Keratinocyte (primary cell): ENCODE measurements around the gene ATP2B1. TPM values are rescaled to one million over a fixed set of nuclear protein-coding genes. Genes with fewer than 3 reads are reported as not detected.

Experiments
- DNase-seq: peaks from one replicate; pipeline ENCODE4 v3.0.0-alpha.2; 2011; ENCODE audit warnings: low read depth, missing footprints, low spot score
- FAIRE-seq: peaks from 2 replicates; lab custom pipeline; 2011; peaks lifted over from hg19 to GRCh38; lab: Jason Lieb, UNC
- H2AFZ ChIP-seq: 2 replicates; pipeline ENCODE4 v1.6.0; 2012; ENCODE audit warnings: low read length, control low read depth, inconsistent platforms; ENCODE audit not compliant: control insufficient read depth
- H3K27ac ChIP-seq: 2 replicates; pipeline ENCODE4 v1.5.1; 2011; ENCODE audit warnings: low read length; ENCODE audit not compliant: control insufficient read depth, insufficient read depth
- H3K27me3 ChIP-seq: 3 replicates; pipeline ENCODE4 v1.6.0; 2011; ENCODE audit warnings: low read length; ENCODE audit not compliant: control insufficient read depth, insufficient read depth; ENCODE audit errors: extremely low read depth
- H3K36me3 ChIP-seq, 2 experiments: 2 replicates in 1 of 2; 3 replicates in 1 of 2; pipeline ENCODE4 v1.5.1; 2011; ENCODE audit warnings: low read length in 2 of 2, mild to moderate bottlenecking in 1 of 2; ENCODE audit not compliant: control insufficient read depth in 2 of 2, insufficient read depth in 2 of 2; ENCODE audit errors: extremely low read depth in 1 of 2
- H3K4me1 ChIP-seq: 3 replicates; pipeline ENCODE4 v1.5.1; 2011; ENCODE audit warnings: low read length; ENCODE audit not compliant: control insufficient read depth, insufficient read depth; ENCODE audit errors: extremely low read depth
- H3K4me2 ChIP-seq: 3 replicates; pipeline ENCODE4 v1.6.0; 2011; ENCODE audit warnings: low read depth, low read length; ENCODE audit not compliant: control insufficient read depth, insufficient read depth; ENCODE audit errors: extremely low read depth
- H3K4me3 ChIP-seq, 3 experiments: fragments of 200-600 bp in 1 of 3; sonication (generic) in 1 of 3; 2 replicates in 2 of 3; 3 replicates in 1 of 3; pipeline ENCODE4 v1.5.1; 2011 to 2016; ENCODE audit warnings: low read length in 3 of 3, mild to moderate bottlenecking in 3 of 3, control low read depth in 2 of 3, inconsistent platforms in 1 of 3, low read depth in 1 of 3, mixed read lengths in 1 of 3, mixed run types in 1 of 3, moderate library complexity in 1 of 3; ENCODE audit not compliant: control insufficient read depth in 2 of 3, insufficient read depth in 2 of 3; ENCODE audit errors: extremely low read depth in 1 of 3
- H3K79me2 ChIP-seq: 2 replicates; pipeline ENCODE4 v1.6.0; 2012; ENCODE audit warnings: low read length; ENCODE audit not compliant: control insufficient read depth, insufficient read depth
- H3K9ac ChIP-seq: 3 replicates; pipeline ENCODE4 v1.6.0; 2011; ENCODE audit warnings: low read length; ENCODE audit not compliant: control insufficient read depth, insufficient read depth; ENCODE audit errors: extremely low read depth
- H3K9me1 ChIP-seq: 3 replicates; pipeline ENCODE4 v1.6.0; 2011; ENCODE audit warnings: low read length; ENCODE audit not compliant: control insufficient read depth, insufficient read depth; ENCODE audit errors: extremely low read depth
- H3K9me3 ChIP-seq: 2 replicates; pipeline ENCODE4 v1.5.1; 2012; ENCODE audit warnings: low read depth, low read length; ENCODE audit not compliant: control insufficient read depth
- H4K20me1 ChIP-seq: 3 replicates; pipeline ENCODE4 v1.6.0; 2011; ENCODE audit warnings: low read length; ENCODE audit not compliant: control insufficient read depth, insufficient read depth; ENCODE audit errors: extremely low read depth
- CTCF ChIP-seq, 3 experiments: IDR thresholded peaks in 1 of 3; conservative IDR thresholded peaks in 1 of 3; optimal IDR thresholded peaks in 1 of 3; 2 replicates in 2 of 3; 3 replicates in 1 of 3; pipeline versions ENCODE3 to v1.5.1; 2011; ENCODE audit warnings: low read length in 3 of 3, mild to moderate bottlenecking in 3 of 3, moderate library complexity in 2 of 3, control low read depth in 1 of 3, inconsistent platforms in 1 of 3; ENCODE audit not compliant: insufficient read depth in 2 of 3; ENCODE audit errors: extremely low read depth in 1 of 3
- EZH2 ChIP-seq: IDR thresholded peaks from one replicate; pipeline ENCODE4 v1.6.1; 2012; ENCODE audit warnings: inconsistent platforms, mild to moderate bottlenecking, low read length, moderate library complexity
- dilution Hi-C: fragments of 300-500 bp; cut with MboI; formaldehyde crosslinking; loops from one replicate; pipeline ENCODE4 v1.7.0; 2020; ENCODE audit warnings: low sequenced_read_pairs; ENCODE audit not compliant: extremely low pct_ligation_motif_present
- polyA plus RNA-seq, 5 experiments: library from polyadenylated mRNA; depleted of rRNA in 3 of 5; stranded (reverse) in 3 of 5; stranded (forward) in 1 of 5; unstranded in 1 of 5; fragments of >200 nt; gene quantifications; 1 replicate in 1 of 5; 2 replicates in 3 of 5; 3 replicates in 1 of 5; pipeline versions ENCODE4 v1.2.1 to v1.2.3, GENCODE V29; 2011 to 2012; ENCODE audit warnings: missing spikeins in 2 of 5, low read depth in 1 of 5, low replicate concordance in 1 of 5

ATP2B1 gene
- polyA plus RNA-seq, 1 donor (not counting 4 experiments of a cell fraction or from before 2014, with no cell fraction given) = 24.6 TPM

- no peaks in the 10 kb centered on the region for H3K27me3 ChIP-seq
Observed at GRCh38 chr12:89745286-89745685, 36.6 kb upstream of the ATP2B1 start.

GRCh38 chr12:89742337-89743022 is 33.8 kb upstream of the ATP2B1 start:
- no peak overlapping the region for H2AFZ ChIP-seq
- TF ChIP-seq EZH2 = no peak
- no peak for TF ChIP-seq CTCF (optimal IDR thresholded peaks at IDR 0.05 in 1 of 3, IDR thresholded peaks at IDR 0.05 in 1 of 3, conservative IDR thresholded peaks at IDR 0.05 in 1 of 3; ENCODE audit: extremely low read depth in 1 of 3, insufficient read depth in 2 of 3, low read length in 3 of 3)
- FAIRE-seq = no peak
- no peaks in the 10 kb centered on the region for H3K9me1 ChIP-seq
- H3K79me2 ChIP-seq = no peaks in the 10 kb centered on the region
- H4K20me1 ChIP-seq = no peaks in the 10 kb centered on the region
- H3K9me3 ChIP-seq = no peaks in the 10 kb centered on the region
- no peak overlapping the region for H3K27ac ChIP-seq
- H3K9ac ChIP-seq = no peak overlapping the region
- DNase-seq = no peak
- dilution Hi-C loops = no loop called here
- no peaks in the 10 kb centered on the region for H3K36me3 ChIP-seq
- no peaks in the 10 kb centered on the region for H3K4me1 ChIP-seq
- no peaks in the 10 kb centered on the region for H3K27me3 ChIP-seq
- no peak overlapping the region for H3K4me2 ChIP-seq
- no peak overlapping the region for H3K4me3 ChIP-seq

More at GRCh38 chr12:89745286-89745685, 36.6 kb upstream of the ATP2B1 start:
- Histone ChIP-seq H3K27ac (no peak overlapping the region), H3K36me3 (no peaks in the 10 kb centered on the region), H2AFZ (no peak overlapping the region), H3K9me3 (no peaks in the 10 kb centered on the region), H3K4me2 (no peak overlapping the region), H3K4me3 (no peak overlapping the region), H3K9ac (no peak overlapping the region), H4K20me1 (no peaks in the 10 kb centered on the region), H3K9me1 (no peaks in the 10 kb centered on the region), H3K79me2 (no peaks in the 10 kb centered on the region), H3K4me1 (no peaks in the 10 kb centered on the region)
- dilution Hi-C loops = no loop called here
- TF ChIP-seq EZH2 (no peak), CTCF (optimal IDR thresholded peaks at IDR 0.05 in 1 of 3, IDR thresholded peaks at IDR 0.05 in 1 of 3, conservative IDR thresholded peaks at IDR 0.05 in 1 of 3; ENCODE audit: extremely low read depth in 1 of 3, insufficient read depth in 2 of 3, low read length in 3 of 3) (no peak)
- DNase-seq (no peak), FAIRE-seq (no peak)
